Neural cell (in vitro differentiated cells): ENCODE results near the gene CAV3. TPM values are rescaled to one million over a fixed set of nuclear protein-coding genes. Genes with fewer than 3 reads are reported as not detected.

Experiments
- H2AFZ ChIP-seq: fragments of 200-600, 300-800 bp; sonication (generic), shearing (Covaris generic); 2 replicates; pipeline ENCODE4 v1.6.0; 2014; ENCODE audit warnings: low read depth, mild to moderate bottlenecking, antibody characterized with exemption, low read length, moderate library complexity
- H3F3A ChIP-seq: fragments of 200-600 bp; shearing (Covaris generic); 2 replicates; pipeline ENCODE4 v1.6.1; 2016; ENCODE audit warnings: mild to moderate bottlenecking, moderate library complexity, mixed read lengths, antibody characterized with exemption, low read length; ENCODE audit not compliant: insufficient read depth, poor library complexity, severe bottlenecking
- H3K27ac ChIP-seq: fragments of 200-600, 300-800 bp; sonication (generic), shearing (Covaris generic); 2 replicates; pipeline ENCODE4 v1.5.1; 2014; ENCODE audit warnings: mild to moderate bottlenecking, low read length, moderate library complexity
- H3K27me3 ChIP-seq: fragments of 300-800, 200-600 bp; sonication (generic), shearing (Covaris generic); 2 replicates; pipeline ENCODE4 v1.6.0; 2014; ENCODE audit warnings: mild to moderate bottlenecking, low read depth, low read length, moderate library complexity; ENCODE audit not compliant: insufficient read depth
- H3K36me3 ChIP-seq: fragments of 300-800, 200-600 bp; sonication (generic), shearing (Covaris generic); 2 replicates; pipeline ENCODE4 v1.5.1; 2014; ENCODE audit warnings: mild to moderate bottlenecking, antibody characterized with exemption, low read length, moderate library complexity; ENCODE audit not compliant: insufficient read depth
- H3K4me2 ChIP-seq: fragments of 300-800, 200-600 bp; sonication (generic), shearing (Covaris generic); 2 replicates; pipeline ENCODE4 v1.6.0; 2014; ENCODE audit warnings: mild to moderate bottlenecking, low read length
- H3K4me3 ChIP-seq: fragments of 300-800, 200-600 bp; sonication (generic), shearing (Covaris generic); 2 replicates; pipeline ENCODE4 v1.5.1; 2014; ENCODE audit warnings: mild to moderate bottlenecking, low read length, moderate library complexity
- H3K79me2 ChIP-seq: fragments of 200-600 bp; shearing (Covaris generic); replicated peaks from 2 replicates; pipeline ENCODE4 v1.6.0; 2014; ENCODE audit warnings: mild to moderate bottlenecking, low read length, moderate library complexity; ENCODE audit not compliant: insufficient read depth
- H3K9ac ChIP-seq: fragments of 300-800, 200-600 bp; sonication (generic), shearing (Covaris generic); 2 replicates; pipeline ENCODE4 v1.6.1; 2016; ENCODE audit warnings: mild to moderate bottlenecking, low read length, mixed read lengths
- H3K9me2 ChIP-seq: fragments of 200-600 bp; shearing (Covaris generic); 2 replicates; pipeline ENCODE4 v1.6.1; 2016; ENCODE audit warnings: mild to moderate bottlenecking, low read length, mixed read lengths; ENCODE audit not compliant: insufficient read depth
- H3K9me3 ChIP-seq: fragments of 200-600, 300-800 bp; sonication (generic), shearing (Covaris generic); 2 replicates; pipeline ENCODE4 v1.6.1; 2016; ENCODE audit warnings: mild to moderate bottlenecking, mixed run types, low read length, moderate library complexity, mixed read lengths
- H4K20me1 ChIP-seq: fragments of 200-600 bp; shearing (Covaris generic); 2 replicates; pipeline ENCODE4 v1.6.1; 2016; ENCODE audit warnings: mild to moderate bottlenecking, mixed run types; ENCODE audit not compliant: insufficient read depth
- EP300 ChIP-seq: fragments of 450-650 bp; conservative IDR thresholded peaks from 2 replicates; pipeline ENCODE4 v1.6.1; 2014; ENCODE audit warnings: antibody characterized with exemption, mild to moderate bottlenecking, moderate library complexity; ENCODE audit not compliant: poor library complexity, severe bottlenecking
- EZH2 ChIP-seq: fragments of 200-600, 300-800 bp; shearing (Covaris generic), sonication (generic); IDR thresholded peaks from 2 replicates; pipeline ENCODE4 v1.6.1; 2014; ENCODE audit warnings: antibody characterized with exemption, low read length, borderline replicate concordance, mild to moderate bottlenecking; ENCODE audit not compliant: insufficient read depth, poor library complexity, severe bottlenecking
- MXI1 ChIP-seq: fragments of 450-650 bp; conservative IDR thresholded peaks from 2 replicates; pipeline ENCODE4 v1.6.1; 2014; ENCODE audit warnings: antibody characterized with exemption, mild to moderate bottlenecking; ENCODE audit not compliant: poor library complexity, severe bottlenecking
- POLR2AphosphoS5 ChIP-seq: IDR thresholded peaks from 2 replicates; pipeline ENCODE4 v1.6.1; 2012
- RAD21 ChIP-seq: fragments of 450-650 bp; conservative IDR thresholded peaks from 2 replicates; pipeline ENCODE4 v1.6.1; 2014; ENCODE audit warnings: antibody characterized with exemption, mild to moderate bottlenecking, moderate library complexity
- SMC3 ChIP-seq: fragments of 450-650 bp; conservative IDR thresholded peaks from 2 replicates; pipeline ENCODE4 v1.6.1; 2014; ENCODE audit warnings: antibody characterized with exemption, mild to moderate bottlenecking, moderate library complexity; ENCODE audit not compliant: poor library complexity
- TAF1 ChIP-seq: IDR thresholded peaks from 2 replicates; pipeline ENCODE4 v1.6.1; 2012; ENCODE audit warnings: low read depth
- polyA plus RNA-seq: library from polyadenylated mRNA; depleted of rRNA; stranded (reverse); fragments of >200 nt; gene quantifications from 2 replicates; pipeline ENCODE4 v1.2.3, GENCODE V29; 2014
- TF ChIP-seq, protein P1 (sequence below): IDR thresholded peaks from 2 replicates; pipeline ENCODE4 v1.6.1; 2012; ENCODE audit warnings: borderline replicate concordance

CAV3 gene
- polyA plus RNA-seq, 1 donor from 2014 or later = not detected

DNA sequence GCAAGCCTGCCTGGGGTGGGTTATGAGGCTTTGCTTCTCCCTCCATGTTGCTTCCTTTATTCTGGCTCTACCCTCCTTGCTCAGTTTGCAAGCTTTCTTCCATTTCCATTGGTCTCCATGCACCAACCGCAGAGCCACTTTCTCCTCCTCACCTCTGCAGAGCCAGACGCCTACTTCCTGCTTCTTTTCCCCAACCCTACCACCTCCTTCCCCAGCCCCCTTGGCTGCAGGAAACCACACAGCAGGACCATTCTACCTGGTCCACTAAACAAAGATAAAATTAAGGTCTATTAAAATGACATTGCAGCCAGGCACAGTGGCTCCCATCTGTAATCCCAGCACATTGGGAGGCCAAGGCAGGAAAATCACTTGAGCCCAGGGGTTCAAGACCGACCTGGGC lies 10.0 kb upstream of the CAV3 start:
- Histone ChIP-seq H3K79me2 (no peaks in the 10 kb centered on the region), H3K9me2 (no peaks in the 10 kb centered on the region), H3F3A (no peaks in the 10 kb centered on the region), H3K36me3 (no peaks in the 10 kb centered on the region), H3K9ac (no peak overlapping the region), H3K9me3 (no peaks in the 10 kb centered on the region), H2AFZ (no peak overlapping the region), H3K4me3 (no peak overlapping the region), H3K27me3 (no peaks in the 10 kb centered on the region), H3K4me2 (no peak overlapping the region), H3K27ac (no peak overlapping the region), H4K20me1 (no peaks in the 10 kb centered on the region)
- TF ChIP-seq MXI1 = no peak
- TF ChIP-seq RAD21 = no peak
- TF ChIP-seq EP300 = no peak

- H3K9ac ChIP-seq = no peak overlapping the region
- no peaks in the 10 kb centered on the region for H3K9me2 ChIP-seq
- no peaks in the 10 kb centered on the region for H4K20me1 ChIP-seq
- no peak overlapping the region for H2AFZ ChIP-seq
- no peaks in the 10 kb centered on the region for H3K79me2 ChIP-seq
- H3K27ac ChIP-seq = no peak overlapping the region
- TF ChIP-seq MXI1 = no peak
- no peak for TF ChIP-seq POLR2AphosphoS5
- TF ChIP-seq RAD21 = no peak
- TF ChIP-seq TAF1 = no peak
- TF ChIP-seq, protein P1, sequence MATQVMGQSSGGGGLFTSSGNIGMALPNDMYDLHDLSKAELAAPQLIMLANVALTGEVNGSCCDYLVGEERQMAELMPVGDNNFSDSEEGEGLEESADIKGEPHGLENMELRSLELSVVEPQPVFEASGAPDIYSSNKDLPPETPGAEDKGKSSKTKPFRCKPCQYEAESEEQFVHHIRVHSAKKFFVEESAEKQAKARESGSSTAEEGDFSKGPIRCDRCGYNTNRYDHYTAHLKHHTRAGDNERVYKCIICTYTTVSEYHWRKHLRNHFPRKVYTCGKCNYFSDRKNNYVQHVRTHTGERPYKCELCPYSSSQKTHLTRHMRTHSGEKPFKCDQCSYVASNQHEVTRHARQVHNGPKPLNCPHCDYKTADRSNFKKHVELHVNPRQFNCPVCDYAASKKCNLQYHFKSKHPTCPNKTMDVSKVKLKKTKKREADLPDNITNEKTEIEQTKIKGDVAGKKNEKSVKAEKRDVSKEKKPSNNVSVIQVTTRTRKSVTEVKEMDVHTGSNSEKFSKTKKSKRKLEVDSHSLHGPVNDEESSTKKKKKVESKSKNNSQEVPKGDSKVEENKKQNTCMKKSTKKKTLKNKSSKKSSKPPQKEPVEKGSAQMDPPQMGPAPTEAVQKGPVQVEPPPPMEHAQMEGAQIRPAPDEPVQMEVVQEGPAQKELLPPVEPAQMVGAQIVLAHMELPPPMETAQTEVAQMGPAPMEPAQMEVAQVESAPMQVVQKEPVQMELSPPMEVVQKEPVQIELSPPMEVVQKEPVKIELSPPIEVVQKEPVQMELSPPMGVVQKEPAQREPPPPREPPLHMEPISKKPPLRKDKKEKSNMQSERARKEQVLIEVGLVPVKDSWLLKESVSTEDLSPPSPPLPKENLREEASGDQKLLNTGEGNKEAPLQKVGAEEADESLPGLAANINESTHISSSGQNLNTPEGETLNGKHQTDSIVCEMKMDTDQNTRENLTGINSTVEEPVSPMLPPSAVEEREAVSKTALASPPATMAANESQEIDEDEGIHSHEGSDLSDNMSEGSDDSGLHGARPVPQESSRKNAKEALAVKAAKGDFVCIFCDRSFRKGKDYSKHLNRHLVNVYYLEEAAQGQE = no peak
- TF ChIP-seq EZH2 = no peak
- no peak for TF ChIP-seq EP300
- no peak for TF ChIP-seq SMC3
- H3K4me2 ChIP-seq = no peak overlapping the region
- no peaks in the 10 kb centered on the region for H3F3A ChIP-seq
- no peak overlapping the region for H3K4me3 ChIP-seq
- H3K36me3 ChIP-seq = no peaks in the 10 kb centered on the region
- no peaks in the 10 kb centered on the region for H3K27me3 ChIP-seq
- no peaks in the 10 kb centered on the region for H3K9me3 ChIP-seq
Measured at GRCh38 chr3:8724108-8724752, 9.4 kb upstream of the CAV3 start.

GRCh38 chr3:8727605-8728512 lies 5.7 kb upstream of the CAV3 start:
- Histone ChIP-seq H3K27ac (no peak overlapping the region), H3K27me3 (no peaks in the 10 kb centered on the region), H3K4me3 (no peak overlapping the region), H2AFZ (no peak overlapping the region), H3K9ac (no peak overlapping the region), H4K20me1 (no peaks in the 10 kb centered on the region), H3K4me2 (no peak overlapping the region), H3K36me3 (no peaks in the 10 kb centered on the region), H3K9me3 (no peaks in the 10 kb centered on the region), H3F3A (no peaks in the 10 kb centered on the region), H3K79me2 (no peaks in the 10 kb centered on the region), H3K9me2 (no peaks in the 10 kb centered on the region)
- TF ChIP-seq TAF1 = no peak
